CD4-positive, alpha-beta T cell (primary cell): ENCODE data around the gene KIAA1217. TPM values are rescaled to one million over a fixed set of nuclear protein-coding genes. Genes with fewer than 3 reads are reported as not detected.

ENCODE experiments used
- ATAC-seq: fragments of 200-7000 bp; cut with Tn5 transposase; one replicate; pipeline ENCODE4 v1.10.0; 2022; ENCODE audit warnings: mild to moderate bottlenecking; ENCODE audit not compliant: poor library complexity
- CTCF ChIA-PET: fragments of 350-600 bp; sonication (Branson Sonifier 250); formaldehyde crosslinking; loops from one replicate; lab custom pipeline; 2021; ENCODE audit warnings: antibody characterized with exemption, inconsistent platforms; lab: Charles Lee
- POLR2A ChIA-PET: fragments of 350-600 bp; sonication (Branson Sonifier 250); formaldehyde crosslinking; loops from one replicate; lab custom pipeline; 2021; ENCODE audit warnings: antibody characterized with exemption, inconsistent platforms; lab: Charles Lee
- DNase-seq, 14 experiments: peaks; one replicate each; pipeline ENCODE4 v3.0.0-alpha.2; 2013 to 2020; ENCODE audit warnings: mixed read lengths in 2 of 14
- H3K27ac ChIP-seq, 2 donors: one replicate each; pipeline versions ENCODE4 v1.5.1 to v1.7.0; 2013; ENCODE audit warnings: low read length in 2 of 2, low read depth in 1 of 2, mild to moderate bottlenecking in 1 of 2
- H3K27me3 ChIP-seq, 2 experiments: 1 replicate in 1 of 2; 2 replicates in 1 of 2; pipeline versions ENCODE4 v1.6.1 to v1.7.0; 2013; ENCODE audit warnings: low read length in 2 of 2, control low read depth in 1 of 2, mild to moderate bottlenecking in 1 of 2, moderate library complexity in 1 of 2; ENCODE audit not compliant: insufficient read depth in 2 of 2, control insufficient read depth in 1 of 2
- H3K36me3 ChIP-seq: one replicate; pipeline ENCODE4 v1.6.1; 2013; ENCODE audit warnings: low read length, control low read depth; ENCODE audit not compliant: insufficient read depth
- H3K4me1 ChIP-seq: one replicate; pipeline ENCODE4 v1.6.1; 2013; ENCODE audit warnings: low read length, control low read depth; ENCODE audit not compliant: insufficient read depth
- H3K4me3 ChIP-seq: one replicate; pipeline ENCODE4 v1.5.1; 2013; ENCODE audit warnings: mild to moderate bottlenecking, low read length, moderate library complexity
- H3K9me3 ChIP-seq, 2 experiments: 1 replicate in 1 of 2; 2 replicates in 1 of 2; pipeline versions ENCODE4 v1.6.1 to v1.7.0; 2013; ENCODE audit warnings: low read length in 2 of 2, mild to moderate bottlenecking in 2 of 2, control low read depth in 1 of 2, moderate library complexity in 1 of 2; ENCODE audit not compliant: control insufficient read depth in 1 of 2, insufficient read depth in 1 of 2
- H3K27ac Mint-ChIP-seq: one replicate; pipeline ENCODE4 v1.8.0; 2020; ENCODE audit warnings: mixed read lengths
- H3K27me3 Mint-ChIP-seq: one replicate; pipeline ENCODE4 v1.8.0; 2021; ENCODE audit warnings: mixed read lengths
- H3K36me3 Mint-ChIP-seq: one replicate; pipeline ENCODE4 v1.8.0; 2021; ENCODE audit warnings: low read depth, mixed read lengths
- H3K4me1 Mint-ChIP-seq: one replicate; pipeline ENCODE4 v1.8.0; 2021; ENCODE audit warnings: low read depth, mixed read lengths
- H3K4me3 Mint-ChIP-seq: one replicate; pipeline ENCODE4 v1.8.0; 2020; ENCODE audit warnings: mild to moderate bottlenecking, mixed read lengths
- H3K9me3 Mint-ChIP-seq: one replicate; pipeline ENCODE4 v1.8.0; 2020; ENCODE audit warnings: mixed read lengths
- intact Hi-C, 2 experiments: fragments of 100-400 bp; cut with DNase I in 1 of 2; cut with micrococcal nuclease in 1 of 2; formaldehyde crosslinking; loops; one replicate each; pipeline versions ENCODE4 v1.15.1 to v1.9.0; 2023 to 2025; cut with DNase I, micrococcal nuclease
- total RNA-seq, 174 experiments: library from RNA in 2 of 174; stranded (reverse) in 2 of 174; gene quantifications; one replicate each; pipeline ENCODE4 v1.2.3 and lab custom pipeline; 2021 to 2026
- TF ChIP-seq, protein P1 (sequence below): fragments of 200-600 bp; IDR thresholded peaks from one replicate; pipeline ENCODE4 v1.8.0; 2022; ENCODE audit warnings: antibody characterized with exemption, mild to moderate bottlenecking

Gene KIAA1217
- total RNA-seq, 2 experiments from 2014 or later = not detected

DNA sequence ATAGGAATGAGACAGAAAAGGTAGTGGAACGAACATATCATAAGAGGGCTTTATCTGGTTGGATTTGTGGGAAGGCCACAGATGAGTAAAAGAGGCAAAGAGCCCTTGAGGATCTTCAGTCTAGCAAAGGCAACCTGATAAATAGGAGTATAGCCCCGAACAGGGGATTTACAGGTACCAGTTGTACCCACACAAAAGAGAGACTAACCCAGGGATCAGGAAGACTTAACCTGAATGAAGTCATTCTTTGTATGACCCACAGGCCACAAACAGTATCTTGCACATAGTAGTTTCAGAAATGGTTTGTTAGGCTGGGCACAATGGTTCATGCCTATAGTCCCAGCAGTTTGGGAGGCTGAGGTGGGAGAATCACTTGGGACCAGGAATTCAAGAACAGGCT is 306.5 kb downstream of the KIAA1217 start:
- no peaks in the 10 kb centered on the region for H3K9me3 ChIP-seq
- no peaks in the 10 kb centered on the region for H3K36me3 Mint-ChIP-seq
- H3K9me3 Mint-ChIP-seq = no peaks in the 10 kb centered on the region
- H3K4me1 Mint-ChIP-seq = peaks cover 15% of the 10 kb centered on the region
- H3K4me1 ChIP-seq = peaks cover 13% of the 10 kb centered on the region
- no peaks in the 10 kb centered on the region for H3K36me3 ChIP-seq
- peaks cover 0 to 5% of the 10 kb centered on the region in 2 experiments for H3K27me3 ChIP-seq
- ChIA-PET POLR2A (no interaction called here), CTCF (no interaction called here)
- H3K4me3 Mint-ChIP-seq = no peak overlapping the region
- DNase-seq = no peak
- ATAC-seq = no peak
- H3K27me3 Mint-ChIP-seq = peaks cover 8% of the 10 kb centered on the region
- no peak overlapping the region for H3K27ac Mint-ChIP-seq
- TF ChIP-seq, protein P1, sequence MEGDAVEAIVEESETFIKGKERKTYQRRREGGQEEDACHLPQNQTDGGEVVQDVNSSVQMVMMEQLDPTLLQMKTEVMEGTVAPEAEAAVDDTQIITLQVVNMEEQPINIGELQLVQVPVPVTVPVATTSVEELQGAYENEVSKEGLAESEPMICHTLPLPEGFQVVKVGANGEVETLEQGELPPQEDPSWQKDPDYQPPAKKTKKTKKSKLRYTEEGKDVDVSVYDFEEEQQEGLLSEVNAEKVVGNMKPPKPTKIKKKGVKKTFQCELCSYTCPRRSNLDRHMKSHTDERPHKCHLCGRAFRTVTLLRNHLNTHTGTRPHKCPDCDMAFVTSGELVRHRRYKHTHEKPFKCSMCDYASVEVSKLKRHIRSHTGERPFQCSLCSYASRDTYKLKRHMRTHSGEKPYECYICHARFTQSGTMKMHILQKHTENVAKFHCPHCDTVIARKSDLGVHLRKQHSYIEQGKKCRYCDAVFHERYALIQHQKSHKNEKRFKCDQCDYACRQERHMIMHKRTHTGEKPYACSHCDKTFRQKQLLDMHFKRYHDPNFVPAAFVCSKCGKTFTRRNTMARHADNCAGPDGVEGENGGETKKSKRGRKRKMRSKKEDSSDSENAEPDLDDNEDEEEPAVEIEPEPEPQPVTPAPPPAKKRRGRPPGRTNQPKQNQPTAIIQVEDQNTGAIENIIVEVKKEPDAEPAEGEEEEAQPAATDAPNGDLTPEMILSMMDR = no peak
- H3K27ac ChIP-seq = no peak overlapping the region
- intact Hi-C loops = no loop called here
- no peak overlapping the region for H3K4me3 ChIP-seq

DNA sequence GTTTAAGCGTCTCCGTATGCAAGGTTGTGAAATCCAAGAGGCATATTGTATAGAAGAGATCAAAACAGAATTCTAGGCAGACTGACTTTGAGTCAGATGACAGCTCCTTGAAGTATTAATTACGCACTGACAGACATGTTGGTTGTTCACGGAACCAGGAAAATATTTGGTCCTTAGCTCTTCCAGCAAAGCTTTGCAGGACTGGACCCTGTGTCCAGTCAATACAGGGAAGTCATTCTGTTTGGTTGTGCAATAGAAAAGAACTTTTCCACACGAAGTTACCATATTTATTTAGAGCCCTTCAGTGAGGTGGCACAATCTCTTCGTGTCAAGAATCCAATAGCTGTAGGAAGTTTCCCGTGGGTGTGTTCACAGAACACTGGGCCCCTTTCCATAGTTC is 309.5 kb downstream of the KIAA1217 start:
- no peak overlapping the region for H3K4me3 Mint-ChIP-seq
- H3K9me3 ChIP-seq = no peaks in the 10 kb centered on the region
- peaks cover 13% of the 10 kb centered on the region for H3K4me1 ChIP-seq
- H3K4me1 Mint-ChIP-seq = peaks cover 15% of the 10 kb centered on the region
- no peak overlapping the region for H3K27ac ChIP-seq
- no peak for ATAC-seq
- H3K27me3 Mint-ChIP-seq = no peaks in the 10 kb centered on the region
- H3K27ac Mint-ChIP-seq = no peak overlapping the region
- H3K4me3 ChIP-seq = no peak overlapping the region
- intact Hi-C loops = no loop called here
- TF ChIP-seq, protein P1 = no peak
- no peak for DNase-seq
- no peaks in the 10 kb centered on the region for H3K9me3 Mint-ChIP-seq
- ChIA-PET CTCF (interaction anchor here (0.6 kb wide), 1 partner anchor 35 kb away, joined by 3 read pairs; no protein-coding TSS in a partner anchor), POLR2A (no interaction called here)
- no peaks in the 10 kb centered on the region for H3K36me3 Mint-ChIP-seq
- no peaks in the 10 kb centered on the region for H3K36me3 ChIP-seq
- H3K27me3 ChIP-seq = peaks cover 0 to 3% of the 10 kb centered on the region in 2 experiments

DNA sequence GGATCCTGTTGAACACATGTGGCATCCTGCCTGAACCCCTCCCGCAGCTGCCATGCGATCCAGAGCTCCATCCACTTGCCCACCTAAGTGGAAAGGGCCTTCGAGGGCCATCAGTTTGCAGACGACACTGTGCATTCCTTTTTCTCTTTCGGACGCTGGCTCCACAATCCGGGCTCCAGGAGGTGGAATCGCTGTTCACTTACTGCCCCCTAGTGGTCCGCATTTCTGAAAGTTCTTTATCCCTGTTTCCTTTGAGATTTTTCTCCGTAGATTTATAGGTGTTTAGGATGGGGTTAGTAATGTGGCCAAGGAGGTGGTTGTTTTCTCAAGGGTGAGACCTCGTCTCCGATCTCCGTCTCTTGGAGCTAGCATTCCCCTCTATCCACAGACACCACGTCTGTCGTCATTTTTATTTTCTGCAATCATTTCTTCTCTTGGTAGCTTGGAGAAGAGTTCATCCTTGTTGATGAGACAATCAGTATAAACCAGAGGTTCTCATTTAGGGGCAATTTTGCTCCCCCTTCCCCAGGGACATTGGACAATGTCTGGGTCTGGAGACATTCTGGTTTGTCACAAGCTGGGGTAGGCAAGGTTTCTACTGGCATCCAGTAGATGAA is 310.2 kb downstream of the KIAA1217 start:
- H3K4me3 Mint-ChIP-seq = peak overlapping the region; percentile 20
- H3K4me3 ChIP-seq = peak overlapping the region; percentile 16
- peaks cover 13% of the 10 kb centered on the region for H3K4me1 ChIP-seq
- peaks cover 0 to 3% of the 10 kb centered on the region in 2 experiments for H3K27me3 ChIP-seq
- TF ChIP-seq, protein P1 = peak; percentile 72
- peaks cover 4% of the 10 kb centered on the region for H3K27me3 Mint-ChIP-seq
- H3K36me3 ChIP-seq = no peaks in the 10 kb centered on the region
- H3K27ac ChIP-seq = no peak overlapping the region
- peaks cover 0 to under 1% of the 10 kb centered on the region in 2 experiments for H3K9me3 ChIP-seq
- no peak for ATAC-seq
- H3K27ac Mint-ChIP-seq = no peak overlapping the region
- no peaks in the 10 kb centered on the region for H3K9me3 Mint-ChIP-seq
- no peaks in the 10 kb centered on the region for H3K36me3 Mint-ChIP-seq
- CTCF ChIA-PET = no interaction called here
- peak in 6 of 14 experiments; percentile 5 to 57 (median 38) for DNase-seq
- intact Hi-C loops = no loop called here
- H3K4me1 Mint-ChIP-seq = peaks cover 15% of the 10 kb centered on the region
- POLR2A ChIA-PET = no interaction called here
